ENCODE measurements around the gene SMCO2. TPM values are rescaled to one million over a fixed set of nuclear protein-coding genes. Genes with fewer than 3 reads are reported as not detected.

SMCO2 gene
- total RNA-seq, 1 donor from 2014 or later: not detected

DNA sequence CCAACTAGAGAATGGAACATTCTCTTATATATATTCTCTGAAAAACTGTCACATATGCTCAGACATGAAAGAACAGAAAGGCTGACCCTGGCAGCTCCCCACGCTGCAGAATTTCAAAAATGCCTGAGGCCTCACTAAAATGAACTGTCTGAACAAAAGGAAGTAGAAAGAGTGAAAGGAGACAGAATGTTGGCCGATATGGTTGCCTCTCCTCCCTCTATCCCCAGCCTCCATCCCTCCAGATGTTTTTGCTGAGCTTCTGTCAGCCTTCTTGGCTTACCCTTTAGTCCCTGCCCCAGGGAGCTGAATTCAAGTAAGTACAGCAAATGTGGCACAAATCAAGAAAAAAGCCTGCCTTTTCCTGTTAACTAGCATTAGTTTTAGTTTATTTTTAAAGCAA is 6.9 kb downstream of the SMCO2 start:
- H3K4me1 ChIP-seq: no peaks in the 10 kb centered on the region
- TF ChIP-seq CTCF (IDR thresholded peaks at IDR 0.05): no peak
- intact Hi-C loops (cut with DNase I): no loop called here
- no peak for DNase-seq (ENCODE audit: low spot score in 2 of 2)
- no peaks in the 10 kb centered on the region for H3K36me3 ChIP-seq
- H3K4me3 ChIP-seq: no peak overlapping the region
- H3K27ac ChIP-seq: no peak overlapping the region
- H3K9me3 ChIP-seq: no peaks in the 10 kb centered on the region
- no peaks in the 10 kb centered on the region for H3K27me3 ChIP-seq

- intact Hi-C loops (cut with DNase I): no loop called here
- Histone ChIP-seq H3K27ac (no peak overlapping the region), H3K4me1 (no peaks in the 10 kb centered on the region), H3K27me3 (no peaks in the 10 kb centered on the region), H3K4me3 (no peak overlapping the region), H3K36me3 (no peaks in the 10 kb centered on the region), H3K9me3 (no peaks in the 10 kb centered on the region)
- no peak for DNase-seq (ENCODE audit: low spot score in 2 of 2)
- TF ChIP-seq CTCF (IDR thresholded peaks at IDR 0.05): no peak
Measured at GRCh38 chr12:27455589-27455988, 9.1 kb downstream of the SMCO2 start.

DNA sequence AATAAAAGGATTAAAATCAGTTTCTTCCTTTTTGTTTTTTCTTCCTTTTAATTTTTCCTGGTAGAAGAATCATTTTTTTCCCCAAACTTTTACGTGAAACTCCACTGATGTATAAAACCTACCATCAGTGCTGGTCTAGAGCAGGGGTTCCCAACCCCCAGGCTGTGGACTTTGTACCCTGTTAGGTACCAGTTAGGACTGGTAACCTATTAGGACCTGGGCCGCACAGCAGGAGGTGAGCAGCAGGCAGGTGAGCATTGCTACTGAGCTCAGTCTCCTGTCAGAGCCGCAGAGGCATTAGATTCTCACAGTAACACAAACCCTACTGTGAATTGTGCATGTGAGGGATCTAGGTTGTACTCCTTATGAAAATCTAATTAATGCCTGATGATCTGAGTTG is 10.1 kb downstream of the SMCO2 start:
- H3K36me3 ChIP-seq: no peaks in the 10 kb centered on the region
- intact Hi-C loops (cut with DNase I): no loop called here
- H3K4me3 ChIP-seq: no peak overlapping the region
- H3K9me3 ChIP-seq: no peaks in the 10 kb centered on the region
- no peak overlapping the region for H3K27ac ChIP-seq
- no peak for DNase-seq (ENCODE audit: low spot score in 2 of 2)
- no peaks in the 10 kb centered on the region for H3K4me1 ChIP-seq
- H3K27me3 ChIP-seq: no peaks in the 10 kb centered on the region
- no peak for TF ChIP-seq CTCF (IDR thresholded peaks at IDR 0.05)

- no peaks in the 10 kb centered on the region for H3K4me1 ChIP-seq
- H3K4me3 ChIP-seq: no peak overlapping the region
- H3K9me3 ChIP-seq: no peaks in the 10 kb centered on the region
- H3K27me3 ChIP-seq: no peaks in the 10 kb centered on the region
- H3K36me3 ChIP-seq: no peaks in the 10 kb centered on the region
- TF ChIP-seq CTCF (IDR thresholded peaks at IDR 0.05): no peak
- DNase-seq (ENCODE audit: low spot score in 2 of 2): no peak
- intact Hi-C loops (cut with DNase I): no loop called here
- no peak overlapping the region for H3K27ac ChIP-seq
Measured at GRCh38 chr12:27460471-27460978, 14.0 kb downstream of the SMCO2 start.

DNA sequence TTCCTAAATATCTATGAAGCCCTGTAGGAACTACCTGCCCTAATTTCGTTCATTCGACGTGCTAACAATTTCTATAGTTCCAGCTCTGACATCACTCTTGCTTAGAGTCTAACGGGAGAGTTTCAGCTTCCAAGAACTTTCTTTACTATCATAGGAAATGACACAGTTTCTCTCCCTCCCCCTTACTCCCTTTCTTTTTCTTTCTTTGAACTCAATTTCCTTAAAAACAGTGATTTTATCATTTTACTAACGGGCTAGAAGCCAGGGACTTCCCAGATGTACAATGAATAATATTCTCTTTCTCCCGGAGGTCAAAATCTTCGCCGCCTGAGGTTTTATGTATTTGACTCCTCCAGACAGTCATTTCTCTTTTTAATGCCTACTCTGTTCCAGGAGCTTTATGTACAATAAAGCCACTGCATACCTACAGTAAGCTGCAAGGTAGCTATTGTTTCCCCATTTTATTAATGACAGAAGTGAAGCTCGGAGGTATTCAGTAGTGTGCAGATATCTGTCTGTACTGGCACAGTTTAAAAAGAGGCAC is 15.7 kb downstream of the SMCO2 start:
- no peak for TF ChIP-seq CTCF (IDR thresholded peaks at IDR 0.05)
- Histone ChIP-seq H3K9me3 (no peaks in the 10 kb centered on the region), H3K27me3 (no peaks in the 10 kb centered on the region), H3K36me3 (no peaks in the 10 kb centered on the region), H3K4me1 (no peaks in the 10 kb centered on the region), H3K4me3 (no peak overlapping the region), H3K27ac (no peak overlapping the region)
- no peak for DNase-seq (ENCODE audit: low spot score in 2 of 2)
- intact Hi-C loops (cut with DNase I): no loop called here

GRCh38 chr12:27462851-27463250 is 16.3 kb downstream of the SMCO2 start:
- TF ChIP-seq CTCF (IDR thresholded peaks at IDR 0.05): no peak
- Histone ChIP-seq H3K4me3 (no peak overlapping the region), H3K27me3 (no peaks in the 10 kb centered on the region), H3K9me3 (no peaks in the 10 kb centered on the region), H3K27ac (no peak overlapping the region), H3K36me3 (no peaks in the 10 kb centered on the region), H3K4me1 (no peaks in the 10 kb centered on the region)
- intact Hi-C loops (cut with DNase I): no loop called here
- DNase-seq (ENCODE audit: low spot score in 2 of 2): no peak
